Left renal cortex interstitium (tissue), 4 donors: ENCODE measurements around the gene TMCC3. TPM values are rescaled to one million over a fixed set of nuclear protein-coding genes. Genes with fewer than 3 reads are reported as not detected.
"Not testable (repeated sequence)": the region's sequence is repeated elsewhere in the genome, so short reads cannot be mapped to it uniquely, and the experiment has no call there.

Experiments used
- DNase-seq, 4 donors: peaks; one replicate each; pipeline ENCODE4 v3.0.0-alpha.2; 2013; ENCODE audit warnings: low read depth in 4 of 4, low spot score in 2 of 4, missing footprints in 1 of 4
- polyA plus RNA-seq, 4 donors: library from polyadenylated mRNA; unstranded; fragments of 120-200 nt; gene quantifications; one replicate each; pipeline ENCODE4 v1.2.1, GENCODE V29; 2013; ENCODE audit not compliant: insufficient read length in 4 of 4

The TMCC3 gene
- polyA plus RNA-seq, 4 donors, result 39.5 to 42.8 (median 40.6) TPM

- DNase-seq, result not testable (repeated sequence)
Measured at GRCh38 chr12:94606810-94607209, 43.5 kb downstream of the TMCC3 start.

GRCh38 chr12:94604366-94604698 lies 46.0 kb downstream of the TMCC3 start:
- no peak for DNase-seq

GRCh38 chr12:94603434-94604365 lies 46.7 kb downstream of the TMCC3 start:
- no peak for DNase-seq

- no peak for DNase-seq
Measured at GRCh38 chr12:94602024-94602423, 48.3 kb downstream of the TMCC3 start.

- not testable (repeated sequence) for DNase-seq
Measured at GRCh38 chr12:94601307-94601706, 49.0 kb downstream of the TMCC3 start.

GRCh38 chr12:94599189-94599588 lies 51.2 kb downstream of the TMCC3 start:
- no peak for DNase-seq

- DNase-seq, result no peak
Measured at GRCh38 chr12:94597268-94597667, 53.1 kb downstream of the TMCC3 start.

GRCh38 chr12:94596596-94596995 lies 53.8 kb downstream of the TMCC3 start:
- DNase-seq, result no peak

- no peak for DNase-seq
Measured at GRCh38 chr12:94595152-94595551, 55.2 kb downstream of the TMCC3 start.

GRCh38 chr12:94594443-94594825 lies 55.9 kb downstream of the TMCC3 start:
- no peak for DNase-seq

- no peak for DNase-seq
Measured at GRCh38 chr12:94593822-94594442, 56.4 kb downstream of the TMCC3 start.

GRCh38 chr12:94592723-94593122 lies 57.6 kb downstream of the TMCC3 start:
- DNase-seq, result not testable (repeated sequence)

- DNase-seq, result no peak
Measured at GRCh38 chr12:94592080-94592479, 58.3 kb downstream of the TMCC3 start.

GRCh38 chr12:94590428-94590827 lies 59.9 kb downstream of the TMCC3 start:
- no peak for DNase-seq

- no peak for DNase-seq
Measured at GRCh38 chr12:94589591-94590001, 60.8 kb downstream of the TMCC3 start.

- no peak for DNase-seq
Measured at GRCh38 chr12:94588346-94588745, 62.0 kb downstream of the TMCC3 start.

GRCh38 chr12:94587266-94588241 lies 62.8 kb downstream of the TMCC3 start:
- DNase-seq, result no peak

GRCh38 chr12:94586589-94587259 lies 63.6 kb downstream of the TMCC3 start:
- DNase-seq, result no peak

- no peak for DNase-seq
Measured at GRCh38 chr12:94585626-94586025, 64.7 kb downstream of the TMCC3 start.

GRCh38 chr12:94584377-94584776 lies 66.0 kb downstream of the TMCC3 start:
- no peak for DNase-seq
